Keratinocyte (primary cell): ENCODE data around the gene USP12. TPM values are rescaled to one million over a fixed set of nuclear protein-coding genes. Genes with fewer than 3 reads are reported as not detected.
A peak's percentile ranks its signal among the peaks of the same experiment; 100 is the strongest.
"Not testable (repeated sequence)": the region's sequence is repeated elsewhere in the genome, so short reads cannot be mapped to it uniquely, and the experiment has no call there.

Experiments used
- DNase-seq: peaks from one replicate; pipeline ENCODE4 v3.0.0-alpha.2; 2011; ENCODE audit warnings: low read depth, missing footprints, low spot score
- FAIRE-seq: peaks from 2 replicates; lab custom pipeline; 2011; peaks lifted over from hg19 to GRCh38; lab: Jason Lieb, UNC
- H2AFZ ChIP-seq: 2 replicates; pipeline ENCODE4 v1.6.0; 2012; ENCODE audit warnings: low read length, control low read depth, inconsistent platforms; ENCODE audit not compliant: control insufficient read depth
- H3K27ac ChIP-seq: 2 replicates; pipeline ENCODE4 v1.5.1; 2011; ENCODE audit warnings: low read length; ENCODE audit not compliant: control insufficient read depth, insufficient read depth
- H3K27me3 ChIP-seq: 3 replicates; pipeline ENCODE4 v1.6.0; 2011; ENCODE audit warnings: low read length; ENCODE audit not compliant: control insufficient read depth, insufficient read depth; ENCODE audit errors: extremely low read depth
- H3K36me3 ChIP-seq, 2 experiments: 2 replicates in 1 of 2; 3 replicates in 1 of 2; pipeline ENCODE4 v1.5.1; 2011; ENCODE audit warnings: low read length in 2 of 2, mild to moderate bottlenecking in 1 of 2; ENCODE audit not compliant: control insufficient read depth in 2 of 2, insufficient read depth in 2 of 2; ENCODE audit errors: extremely low read depth in 1 of 2
- H3K4me1 ChIP-seq: 3 replicates; pipeline ENCODE4 v1.5.1; 2011; ENCODE audit warnings: low read length; ENCODE audit not compliant: control insufficient read depth, insufficient read depth; ENCODE audit errors: extremely low read depth
- H3K4me2 ChIP-seq: 3 replicates; pipeline ENCODE4 v1.6.0; 2011; ENCODE audit warnings: low read depth, low read length; ENCODE audit not compliant: control insufficient read depth, insufficient read depth; ENCODE audit errors: extremely low read depth
- H3K4me3 ChIP-seq, 3 experiments: fragments of 200-600 bp in 1 of 3; sonication (generic) in 1 of 3; 2 replicates in 2 of 3; 3 replicates in 1 of 3; pipeline ENCODE4 v1.5.1; 2011 to 2016; ENCODE audit warnings: low read length in 3 of 3, mild to moderate bottlenecking in 3 of 3, control low read depth in 2 of 3, inconsistent platforms in 1 of 3, low read depth in 1 of 3, mixed read lengths in 1 of 3, mixed run types in 1 of 3, moderate library complexity in 1 of 3; ENCODE audit not compliant: control insufficient read depth in 2 of 3, insufficient read depth in 2 of 3; ENCODE audit errors: extremely low read depth in 1 of 3
- H3K79me2 ChIP-seq: 2 replicates; pipeline ENCODE4 v1.6.0; 2012; ENCODE audit warnings: low read length; ENCODE audit not compliant: control insufficient read depth, insufficient read depth
- H3K9ac ChIP-seq: 3 replicates; pipeline ENCODE4 v1.6.0; 2011; ENCODE audit warnings: low read length; ENCODE audit not compliant: control insufficient read depth, insufficient read depth; ENCODE audit errors: extremely low read depth
- H3K9me1 ChIP-seq: 3 replicates; pipeline ENCODE4 v1.6.0; 2011; ENCODE audit warnings: low read length; ENCODE audit not compliant: control insufficient read depth, insufficient read depth; ENCODE audit errors: extremely low read depth
- H3K9me3 ChIP-seq: 2 replicates; pipeline ENCODE4 v1.5.1; 2012; ENCODE audit warnings: low read depth, low read length; ENCODE audit not compliant: control insufficient read depth
- H4K20me1 ChIP-seq: 3 replicates; pipeline ENCODE4 v1.6.0; 2011; ENCODE audit warnings: low read length; ENCODE audit not compliant: control insufficient read depth, insufficient read depth; ENCODE audit errors: extremely low read depth
- CTCF ChIP-seq, 3 experiments: IDR thresholded peaks in 1 of 3; conservative IDR thresholded peaks in 1 of 3; optimal IDR thresholded peaks in 1 of 3; 2 replicates in 2 of 3; 3 replicates in 1 of 3; pipeline versions ENCODE3 to v1.5.1; 2011; ENCODE audit warnings: low read length in 3 of 3, mild to moderate bottlenecking in 3 of 3, moderate library complexity in 2 of 3, control low read depth in 1 of 3, inconsistent platforms in 1 of 3; ENCODE audit not compliant: insufficient read depth in 2 of 3; ENCODE audit errors: extremely low read depth in 1 of 3
- EZH2 ChIP-seq: IDR thresholded peaks from one replicate; pipeline ENCODE4 v1.6.1; 2012; ENCODE audit warnings: inconsistent platforms, mild to moderate bottlenecking, low read length, moderate library complexity
- dilution Hi-C: fragments of 300-500 bp; cut with MboI; formaldehyde crosslinking; loops from one replicate; pipeline ENCODE4 v1.7.0; 2020; ENCODE audit warnings: low sequenced_read_pairs; ENCODE audit not compliant: extremely low pct_ligation_motif_present
- polyA minus RNA-seq, 3 experiments: library from RNA; depleted of rRNA, polyadenylated mRNA; stranded (reverse); fragments of >200 nt; gene quantifications; 1 replicate in 1 of 3; 2 replicates in 1 of 3; 3 replicates in 1 of 3; pipeline ENCODE4 v1.2.3, GENCODE V29; 2011
- polyA plus RNA-seq, 5 experiments: library from polyadenylated mRNA; depleted of rRNA in 3 of 5; stranded (reverse) in 3 of 5; stranded (forward) in 1 of 5; unstranded in 1 of 5; fragments of >200 nt; gene quantifications; 1 replicate in 1 of 5; 2 replicates in 3 of 5; 3 replicates in 1 of 5; pipeline versions ENCODE4 v1.2.1 to v1.2.3, GENCODE V29; 2011 to 2012; ENCODE audit warnings: missing spikeins in 2 of 5, low read depth in 1 of 5, low replicate concordance in 1 of 5

The USP12 gene
- polyA plus RNA-seq (9.7 to 20.7 TPM (median 11.2 TPM) in 3 replicates), polyA minus RNA-seq (2.1 to 19.8 TPM (median 9.6 TPM) in 3 replicates)
- 11.4 TPM for polyA plus RNA-seq (2011; ENCODE audit: low read depth)
- 9.4 and 19.0 TPM in 2 replicates for polyA plus RNA-seq (2011; cell fraction: cytosol; rRNA removed)
- 9.1 and 11.4 TPM in 2 replicates for polyA plus RNA-seq (2011; cell fraction: nucleus; rRNA removed)
- polyA plus RNA-seq (2012; ENCODE audit: low replicate concordance), result 12.9 and 19.2 TPM in 2 replicates
- 9.2 TPM for polyA minus RNA-seq (2011; cell fraction: cytosol; rRNA and poly(A)+ RNA removed)
- 8.4 and 16.5 TPM in 2 replicates for polyA minus RNA-seq (2011; cell fraction: nucleus; rRNA and poly(A)+ RNA removed)

GRCh38 chr13:27171244-27171826, at the start of gene USP12:
Gene USP12 (minus strand): TSS chr13:27171811. CDS start chr13:27171639, 172 bp downstream.
- dilution Hi-C loops, result no loop called here
- H3K9me3 ChIP-seq, result no peaks in the 10 kb centered on the region
- H3K4me3 ChIP-seq, result peak within 1 kb of the TSS; percentile 67 to 87 (median 77)
- FAIRE-seq (no peak), DNase-seq (no peak)
- H3K36me3 ChIP-seq, result no peaks in the 10 kb centered on the region
- peak in 1 of 3 experiments; percentile 36 for TF ChIP-seq CTCF (optimal IDR thresholded peaks at IDR 0.05 in 1 of 3, IDR thresholded peaks at IDR 0.05 in 1 of 3, conservative IDR thresholded peaks at IDR 0.05 in 1 of 3; ENCODE audit: extremely low read depth in 1 of 3, insufficient read depth in 2 of 3, low read length in 3 of 3)
- TF ChIP-seq EZH2, result no peak
- peaks cover 3% of the 10 kb centered on the region for H3K9me1 ChIP-seq
- H3K9ac ChIP-seq, result peak within 1 kb of the TSS; percentile 88
- peaks cover 6% of the 10 kb centered on the region for H4K20me1 ChIP-seq
- peak within 1 kb of the TSS; percentile 89 for H3K4me2 ChIP-seq
- peaks cover 31% of the 10 kb centered on the region for H3K4me1 ChIP-seq
- no peaks in the 10 kb centered on the region for H3K27me3 ChIP-seq
- H2AFZ ChIP-seq, result peak within 1 kb of the TSS; percentile 93
- H3K79me2 ChIP-seq, result peaks cover 42% of the 10 kb centered on the region
- peak within 1 kb of the TSS; percentile 86 for H3K27ac ChIP-seq

GRCh38 chr13:27219611-27220010, 48.0 kb upstream of the USP12 start:
- H3K9me3 ChIP-seq, result no peaks in the 10 kb centered on the region
- dilution Hi-C loops, result no loop called here
- FAIRE-seq (no peak), DNase-seq (no peak)
- H3K36me3 ChIP-seq, result no peaks in the 10 kb centered on the region
- H4K20me1 ChIP-seq, result no peaks in the 10 kb centered on the region
- H3K79me2 ChIP-seq, result no peaks in the 10 kb centered on the region
- H3K4me3 ChIP-seq, result no peak overlapping the region
- H3K9ac ChIP-seq, result no peak overlapping the region
- H3K27me3 ChIP-seq, result no peaks in the 10 kb centered on the region
- H3K9me1 ChIP-seq, result no peaks in the 10 kb centered on the region
- H2AFZ ChIP-seq, result no peak overlapping the region
- TF ChIP-seq EZH2 (no peak), CTCF (optimal IDR thresholded peaks at IDR 0.05 in 1 of 3, IDR thresholded peaks at IDR 0.05 in 1 of 3, conservative IDR thresholded peaks at IDR 0.05 in 1 of 3; ENCODE audit: extremely low read depth in 1 of 3, insufficient read depth in 2 of 3, low read length in 3 of 3) (no peak)
- no peak overlapping the region for H3K27ac ChIP-seq
- no peaks in the 10 kb centered on the region for H3K4me1 ChIP-seq
- no peak overlapping the region for H3K4me2 ChIP-seq

GRCh38 chr13:27218861-27219260, 47.2 kb upstream of the USP12 start:
- H3K9ac ChIP-seq, H3K36me3 ChIP-seq, H3K4me1 ChIP-seq, H3K9me1 ChIP-seq, DNase-seq, H3K27ac ChIP-seq, H3K27me3 ChIP-seq, FAIRE-seq, H2AFZ ChIP-seq, dilution Hi-C loops, H3K9me3 ChIP-seq, H4K20me1 ChIP-seq, H3K4me3 ChIP-seq, H3K4me2 ChIP-seq, H3K79me2 ChIP-seq: not testable (repeated sequence)
